H9 (cell line): ENCODE results near the gene VEGFA. TPM values are rescaled to one million over a fixed set of nuclear protein-coding genes. Genes with fewer than 3 reads are reported as not detected.

Source experiments
- DNase-seq: peaks from one replicate; pipeline ENCODE4 v3.0.0-alpha.2; 2017
- H2AFZ ChIP-seq: one replicate; pipeline ENCODE4 v1.6.1; 2013; ENCODE audit warnings: mild to moderate bottlenecking, low read length, control low read depth, moderate library complexity
- H2AK5ac ChIP-seq: 2 replicates; pipeline ENCODE4 v1.6.1; 2013; ENCODE audit warnings: low read length, control low read depth, mixed read lengths; ENCODE audit not compliant: insufficient read length
- H2BK120ac ChIP-seq: one replicate; pipeline ENCODE4 v1.6.1; 2013; ENCODE audit warnings: low read depth, mild to moderate bottlenecking, low read length, control low read depth, inconsistent platforms; ENCODE audit not compliant: poor library complexity, severe bottlenecking
- H2BK12ac ChIP-seq: 2 replicates; pipeline ENCODE4 v1.6.1; 2013; ENCODE audit warnings: low read length, control low read depth, mixed read lengths, low read depth; ENCODE audit not compliant: insufficient read length
- H2BK15ac ChIP-seq: 2 replicates; pipeline ENCODE4 v1.6.1; 2013; ENCODE audit warnings: low read depth, low read length, control low read depth
- H2BK20ac ChIP-seq: one replicate; pipeline ENCODE4 v1.6.1; 2013; ENCODE audit warnings: low read depth, mild to moderate bottlenecking, low read length, control low read depth, inconsistent platforms; ENCODE audit not compliant: poor library complexity, severe bottlenecking
- H2BK5ac ChIP-seq: 2 replicates; pipeline ENCODE4 v1.6.1; 2013; ENCODE audit warnings: low read length, control low read depth, mixed read lengths; ENCODE audit not compliant: insufficient read length
- H3K14ac ChIP-seq: 2 replicates; pipeline ENCODE4 v1.6.1; 2013; ENCODE audit warnings: low read length, control low read depth; ENCODE audit not compliant: insufficient read depth
- H3K18ac ChIP-seq: 2 replicates; pipeline ENCODE4 v1.6.1; 2013; ENCODE audit warnings: low read depth, mild to moderate bottlenecking, mixed read lengths, low read length, control low read depth; ENCODE audit not compliant: insufficient read length
- H3K23ac ChIP-seq: 2 replicates; pipeline ENCODE4 v1.6.1; 2013; ENCODE audit warnings: low read length, control low read depth, mixed read lengths, low read depth; ENCODE audit not compliant: insufficient read length
- H3K23me2 ChIP-seq: 2 replicates; pipeline ENCODE4 v1.6.1; 2013; ENCODE audit warnings: low read depth, mild to moderate bottlenecking, mixed read lengths, low read length, control low read depth; ENCODE audit not compliant: insufficient read length, poor library complexity, severe bottlenecking
- H3K27ac ChIP-seq: 2 replicates; pipeline ENCODE4 v1.5.1; 2013; ENCODE audit warnings: low read length, control low read depth, mixed read lengths, low read depth; ENCODE audit not compliant: insufficient read length
- H3K27me3 ChIP-seq: 2 replicates; pipeline ENCODE4 v1.6.1; 2013; ENCODE audit warnings: low read length, control low read depth, inconsistent platforms; ENCODE audit not compliant: insufficient read depth
- H3K4ac ChIP-seq: 2 replicates; pipeline ENCODE4 v1.6.1; 2013; ENCODE audit warnings: low read depth, mild to moderate bottlenecking, control low read depth, inconsistent platforms, low read length, moderate library complexity
- H3K4me1 ChIP-seq: 2 replicates; pipeline ENCODE4 v1.6.1; 2013; ENCODE audit warnings: low read length, control low read depth, inconsistent platforms; ENCODE audit not compliant: insufficient read depth
- H3K4me2 ChIP-seq: 2 replicates; pipeline ENCODE4 v1.6.1; 2013; ENCODE audit warnings: low read length, control low read depth, mixed read lengths; ENCODE audit not compliant: insufficient read length, insufficient read depth
- H3K56ac ChIP-seq: 2 replicates; pipeline ENCODE4 v1.6.1; 2013; ENCODE audit warnings: low read depth, mild to moderate bottlenecking, mixed read lengths, low read length, control low read depth; ENCODE audit not compliant: insufficient read length
- H3K79me1 ChIP-seq: 2 replicates; pipeline ENCODE4 v1.6.1; 2013; ENCODE audit warnings: low read depth, mild to moderate bottlenecking, moderate library complexity, low read length, control low read depth, inconsistent platforms; ENCODE audit not compliant: insufficient read depth, poor library complexity, severe bottlenecking
- H3K79me2 ChIP-seq: 2 replicates; pipeline ENCODE4 v1.6.1; 2013; ENCODE audit warnings: low read length, control low read depth, inconsistent platforms; ENCODE audit not compliant: insufficient read depth
- H3K9ac ChIP-seq: 2 replicates; pipeline ENCODE4 v1.6.1; 2013; ENCODE audit warnings: low read length, control low read depth, mixed read lengths; ENCODE audit not compliant: insufficient read length; ENCODE audit errors: extremely low read depth
- H3K9me3 ChIP-seq: one replicate; pipeline ENCODE4 v1.6.1; 2013; ENCODE audit warnings: low read depth, low read length, inconsistent platforms; ENCODE audit not compliant: control insufficient read depth
- H3T11ph ChIP-seq: one replicate; pipeline ENCODE4 v1.6.1; 2013; ENCODE audit warnings: mild to moderate bottlenecking, low read length, control low read depth, inconsistent platforms
- H4K20me1 ChIP-seq: one replicate; pipeline ENCODE4 v1.6.1; 2013; ENCODE audit not compliant: control insufficient read depth, insufficient read length, insufficient read depth
- H4K5ac ChIP-seq: 2 replicates; pipeline ENCODE4 v1.6.1; 2013; ENCODE audit warnings: low read depth, mild to moderate bottlenecking, mixed read lengths, low read length, control low read depth; ENCODE audit not compliant: insufficient read length
- H4K8ac ChIP-seq: replicated peaks from 2 replicates; pipeline ENCODE4 v1.6.1; 2013; ENCODE audit warnings: low read length, control low read depth, mixed read lengths, low read depth; ENCODE audit not compliant: insufficient read length
- H4K91ac ChIP-seq: 2 replicates; pipeline ENCODE4 v1.6.1; 2013; ENCODE audit warnings: low read depth, mild to moderate bottlenecking, moderate library complexity, mixed read lengths, low read length, control low read depth; ENCODE audit not compliant: insufficient read length
- H3K27ac Mint-ChIP-seq, 3 experiments: 2 replicates in 2 of 3; 3 replicates in 1 of 3; pipeline ENCODE4 v1.8.0; 2020 to 2021; ENCODE audit warnings: mixed read lengths in 3 of 3, mild to moderate bottlenecking in 1 of 3, moderate library complexity in 1 of 3
- H3K27me3 Mint-ChIP-seq: 2 replicates; pipeline ENCODE4 v1.8.0; 2021; ENCODE audit warnings: low read depth, mild to moderate bottlenecking, moderate library complexity, mixed read lengths
- H3K36me3 Mint-ChIP-seq, 3 experiments: 2 replicates in 2 of 3; 3 replicates in 1 of 3; pipeline ENCODE4 v1.8.0; 2020 to 2021; ENCODE audit warnings: low read depth in 3 of 3, mixed read lengths in 3 of 3; ENCODE audit not compliant: insufficient read depth in 1 of 3
- H3K4me1 Mint-ChIP-seq, 2 experiments: 2 replicates each; pipeline ENCODE4 v1.8.0; 2020; ENCODE audit warnings: mixed read lengths in 2 of 2
- H3K4me3 Mint-ChIP-seq, 2 experiments: 2 replicates in 1 of 2; 3 replicates in 1 of 2; pipeline ENCODE4 v1.8.0; 2020 to 2021; ENCODE audit warnings: mild to moderate bottlenecking in 2 of 2, mixed read lengths in 2 of 2, moderate library complexity in 1 of 2
- H3K9me3 Mint-ChIP-seq, 2 experiments: 2 replicates in 1 of 2; 3 replicates in 1 of 2; pipeline ENCODE4 v1.8.0; 2020; ENCODE audit warnings: mild to moderate bottlenecking in 2 of 2, mixed read lengths in 2 of 2, moderate library complexity in 1 of 2
- WGBS: extraction: QIAGEN DNeasy Blood & Tissue Kit; methylation state at CpG from one replicate; pipeline ENCODE4 v1.1.7; 2013; ENCODE audit warnings: missing lambda C conversion rate, low lambda C conversion rate, mixed read lengths; ENCODE audit not compliant: insufficient read length; ENCODE audit errors: extremely low coverage; 5-methylcytosine and 5-hydroxymethylcytosine counted together
- total RNA-seq: library from RNA; stranded (reverse); gene quantifications from 2 replicates; pipeline ENCODE4 v1.2.1, GENCODE V29; 2021
- TF ChIP-seq, protein P1 (sequence below): fragments of 200-600 bp; sonication (generic); conservative IDR thresholded peaks from 3 replicates; pipeline ENCODE4 v1.8.0; 2021; ENCODE audit warnings: antibody characterized with exemption, mild to moderate bottlenecking

Gene VEGFA
- total RNA-seq, 1 experiment from 2014 or later = 47.9 TPM

DNA sequence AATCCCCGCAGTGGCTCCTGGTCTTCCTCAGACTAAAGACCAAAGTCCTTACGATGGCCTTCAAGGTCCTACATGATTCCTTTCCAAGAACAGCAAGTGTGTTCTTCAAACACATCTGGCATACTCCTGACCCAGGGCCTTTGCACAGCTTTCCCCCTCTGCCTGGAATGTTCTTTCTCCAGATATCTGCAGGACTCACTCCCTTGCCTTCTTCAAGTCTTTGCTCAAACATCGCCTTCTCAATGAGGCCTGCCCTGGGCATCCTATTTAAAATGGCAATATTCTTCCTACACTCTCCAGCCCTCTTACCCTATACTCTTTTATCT is 30.2 kb downstream of the VEGFA start:
- no peak for DNase-seq
- Histone ChIP-seq H2BK120ac (no peak overlapping the region), H3K4me2 (no peak overlapping the region), H3K79me2 (no peaks in the 10 kb centered on the region), H4K8ac (no peak overlapping the region), H3K18ac (no peak overlapping the region), H3K23me2 (no peaks in the 10 kb centered on the region), H2BK15ac (no peak overlapping the region), H3K4me1 (no peaks in the 10 kb centered on the region), H4K20me1 (no peaks in the 10 kb centered on the region), H3K27ac (no peak overlapping the region), H2AK5ac (no peak overlapping the region), H2BK12ac (no peak overlapping the region), H4K5ac (no peak overlapping the region), H3K4ac (no peak overlapping the region), H3K9me3 (no peaks in the 10 kb centered on the region), H3T11ph (no peak overlapping the region), H3K23ac (no peak overlapping the region), H3K27me3 (no peaks in the 10 kb centered on the region), H3K56ac (no peak overlapping the region), H2BK20ac (no peak overlapping the region), H3K14ac (no peak overlapping the region), H3K79me1 (no peaks in the 10 kb centered on the region), H2AFZ (no peak overlapping the region), H4K91ac (no peak overlapping the region), H3K9ac (no peak overlapping the region), H2BK5ac (no peak overlapping the region)
- Mint-ChIP-seq H3K9me3 (no peaks in the 10 kb centered on the region), H3K27ac (no peak overlapping the region), H3K36me3 (no peaks in the 10 kb centered on the region), H3K4me1 (peaks cover 5 to 12% of the 10 kb centered on the region in 2 experiments), H3K27me3 (peaks cover 3% of the 10 kb centered on the region), H3K4me3 (no peak overlapping the region)
- TF ChIP-seq, protein P1, sequence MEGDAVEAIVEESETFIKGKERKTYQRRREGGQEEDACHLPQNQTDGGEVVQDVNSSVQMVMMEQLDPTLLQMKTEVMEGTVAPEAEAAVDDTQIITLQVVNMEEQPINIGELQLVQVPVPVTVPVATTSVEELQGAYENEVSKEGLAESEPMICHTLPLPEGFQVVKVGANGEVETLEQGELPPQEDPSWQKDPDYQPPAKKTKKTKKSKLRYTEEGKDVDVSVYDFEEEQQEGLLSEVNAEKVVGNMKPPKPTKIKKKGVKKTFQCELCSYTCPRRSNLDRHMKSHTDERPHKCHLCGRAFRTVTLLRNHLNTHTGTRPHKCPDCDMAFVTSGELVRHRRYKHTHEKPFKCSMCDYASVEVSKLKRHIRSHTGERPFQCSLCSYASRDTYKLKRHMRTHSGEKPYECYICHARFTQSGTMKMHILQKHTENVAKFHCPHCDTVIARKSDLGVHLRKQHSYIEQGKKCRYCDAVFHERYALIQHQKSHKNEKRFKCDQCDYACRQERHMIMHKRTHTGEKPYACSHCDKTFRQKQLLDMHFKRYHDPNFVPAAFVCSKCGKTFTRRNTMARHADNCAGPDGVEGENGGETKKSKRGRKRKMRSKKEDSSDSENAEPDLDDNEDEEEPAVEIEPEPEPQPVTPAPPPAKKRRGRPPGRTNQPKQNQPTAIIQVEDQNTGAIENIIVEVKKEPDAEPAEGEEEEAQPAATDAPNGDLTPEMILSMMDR = no peak
- WGBS = no CpG with 5 or more reads among the region's 3 CpGs
